ENCODE measurements around the gene ULBP3.
"Not testable (repeated sequence)": the region's sequence is repeated elsewhere in the genome, so short reads cannot be mapped to it uniquely, and the experiment has no call there.

ULBP3 gene

GRCh38 chr6:150043501-150044412, 25.2 kb downstream of the ULBP3 start:
- no peak for DNase-seq (ENCODE audit: extremely low read depth in 1 of 2, low read depth in 1 of 2)

GRCh38 chr6:150043096-150043495, 25.8 kb downstream of the ULBP3 start:
- no peak for DNase-seq (ENCODE audit: extremely low read depth in 1 of 2, low read depth in 1 of 2)

GRCh38 chr6:150038202-150039062, 30.5 kb downstream of the ULBP3 start:
- DNase-seq (ENCODE audit: extremely low read depth in 1 of 2, low read depth in 1 of 2): no peak

- DNase-seq (ENCODE audit: extremely low read depth in 1 of 2, low read depth in 1 of 2): no peak
Measured at GRCh38 chr6:150037526-150038201, 31.3 kb downstream of the ULBP3 start.

GRCh38 chr6:150036081-150036480, 32.8 kb downstream of the ULBP3 start:
- no peak for DNase-seq (ENCODE audit: extremely low read depth in 1 of 2, low read depth in 1 of 2)

GRCh38 chr6:150033207-150033771, 35.6 kb downstream of the ULBP3 start:
- no peak for DNase-seq (ENCODE audit: extremely low read depth in 1 of 2, low read depth in 1 of 2)

GRCh38 chr6:150032598-150032997, 36.3 kb downstream of the ULBP3 start:
- DNase-seq (ENCODE audit: extremely low read depth in 1 of 2, low read depth in 1 of 2): no peak

- no peak for DNase-seq (ENCODE audit: extremely low read depth in 1 of 2, low read depth in 1 of 2)
Measured at GRCh38 chr6:150030611-150031010, 38.3 kb downstream of the ULBP3 start.

GRCh38 chr6:150029749-150030148, 39.2 kb downstream of the ULBP3 start:
- DNase-seq (ENCODE audit: extremely low read depth in 1 of 2, low read depth in 1 of 2): no peak

- no peak for DNase-seq (ENCODE audit: extremely low read depth in 1 of 2, low read depth in 1 of 2)
Measured at GRCh38 chr6:150029276-150029675, 39.6 kb downstream of the ULBP3 start.

GRCh38 chr6:150028799-150029198, 40.1 kb downstream of the ULBP3 start:
- DNase-seq (ENCODE audit: extremely low read depth in 1 of 2, low read depth in 1 of 2): no peak

GRCh38 chr6:150027806-150028565, 40.9 kb downstream of the ULBP3 start:
- no peak for DNase-seq (ENCODE audit: extremely low read depth in 1 of 2, low read depth in 1 of 2)

- DNase-seq (ENCODE audit: extremely low read depth in 1 of 2, low read depth in 1 of 2): no peak
Measured at GRCh38 chr6:150026976-150027805, 41.7 kb downstream of the ULBP3 start.

- DNase-seq (ENCODE audit: extremely low read depth in 1 of 2, low read depth in 1 of 2): no peak
Measured at GRCh38 chr6:150025201-150025917, 43.6 kb downstream of the ULBP3 start, which contains the start of gene RAET1L. RAET1L (minus strand) TSS chr6:150025532; CDS start chr6:150025471, 61 bp downstream.

GRCh38 chr6:150024646-150025155, 44.2 kb downstream of the ULBP3 start:
- no peak for DNase-seq (ENCODE audit: extremely low read depth in 1 of 2, low read depth in 1 of 2)

GRCh38 chr6:150024021-150024420, 44.9 kb downstream of the ULBP3 start:
- not testable (repeated sequence) for DNase-seq (ENCODE audit: extremely low read depth in 1 of 2, low read depth in 1 of 2)

- DNase-seq (ENCODE audit: extremely low read depth in 1 of 2, low read depth in 1 of 2): not testable (repeated sequence)
Measured at GRCh38 chr6:150021870-150022269, 47.1 kb downstream of the ULBP3 start.
